IMR-90 (cell line): Measurements from ENCODE around the gene DLD. TPM values are rescaled to one million over a fixed set of nuclear protein-coding genes. Genes with fewer than 3 reads are reported as not detected.

ENCODE experiments used
- ATAC-seq: fragments of 200-7000 bp; cut with Tn5 transposase; 2 replicates; pipeline ENCODE4 v1.9.1; 2020; ENCODE audit warnings: low read depth, mild to moderate bottlenecking, moderate library complexity
- BruUV-seq: library from RNA; stranded (reverse); fragments of 400-500 nt; replicated peaks from 2 replicates; lab custom pipeline; 2021; lab: Mats Ljungman, UMichigan
- CTCF ChIA-PET: fragments of 300-600 bp; formaldehyde crosslinking; extraction: SDS; loops from one replicate; lab custom pipeline; 2021; ENCODE audit warnings: antibody characterized with exemption; lab: Yijun Ruan, JAX
- POLR2A ChIA-PET: fragments of 300-600 bp; sonication (Branson Sonifier 250); formaldehyde crosslinking; loops from one replicate; lab custom pipeline; 2022; ENCODE audit warnings: antibody characterized with exemption; ENCODE audit not compliant: unreplicated experiment; lab: Charles Lee
- DNase-seq: peaks from one replicate; pipeline ENCODE4 v3.0.0; 2013
- H2AFZ ChIP-seq: replicated peaks from 2 replicates; pipeline ENCODE3; 2013; ENCODE audit warnings: low read length, mild to moderate bottlenecking; ENCODE audit not compliant: poor library complexity
- H2AK5ac ChIP-seq: 2 replicates; pipeline ENCODE4 v1.6.1; 2013; ENCODE audit warnings: low read depth, low read length, inconsistent platforms
- H2AK9ac ChIP-seq: replicated peaks from 2 replicates; pipeline ENCODE3; 2013; ENCODE audit warnings: mild to moderate bottlenecking, low read depth, low read length, moderate library complexity; ENCODE audit not compliant: poor library complexity
- H2BK120ac ChIP-seq: 2 replicates; pipeline ENCODE4 v1.6.1; 2013; ENCODE audit warnings: low read depth, low read length, inconsistent platforms
- H2BK15ac ChIP-seq: 3 replicates; pipeline ENCODE4 v1.6.1; 2013; ENCODE audit warnings: low read depth, low read length, inconsistent platforms
- H2BK20ac ChIP-seq: 2 replicates; pipeline ENCODE4 v1.6.1; 2013; ENCODE audit warnings: low read depth, mild to moderate bottlenecking, inconsistent platforms, low read length, moderate library complexity
- H2BK5ac ChIP-seq: 2 replicates; pipeline ENCODE4 v1.6.1; 2013; ENCODE audit warnings: mild to moderate bottlenecking, low read depth, low read length, inconsistent platforms; ENCODE audit not compliant: poor library complexity, severe bottlenecking
- H3K14ac ChIP-seq: replicated peaks from 2 replicates; pipeline ENCODE4 v1.6.1; 2013; ENCODE audit warnings: low read depth, low read length, inconsistent platforms
- H3K18ac ChIP-seq: 2 replicates; pipeline ENCODE4 v1.6.1; 2013; ENCODE audit warnings: low read depth, low read length, control low read depth
- H3K23ac ChIP-seq: 2 replicates; pipeline ENCODE4 v1.6.1; 2013; ENCODE audit warnings: low read depth, low read length, inconsistent platforms
- H3K27ac ChIP-seq: 2 replicates; pipeline ENCODE4 v1.5.1; 2013; ENCODE audit warnings: mild to moderate bottlenecking, control low read depth, low read length; ENCODE audit not compliant: insufficient read depth
- H3K27me3 ChIP-seq: 2 replicates; pipeline ENCODE4 v1.6.1; 2013; ENCODE audit warnings: low read length; ENCODE audit not compliant: control insufficient read depth, insufficient read depth
- H3K36me3 ChIP-seq: 2 replicates; pipeline ENCODE4 v1.6.1; 2013; ENCODE audit warnings: low read length, mixed read lengths; ENCODE audit not compliant: control insufficient read depth, insufficient read depth
- H3K4ac ChIP-seq: 2 replicates; pipeline ENCODE4 v1.6.1; 2013; ENCODE audit warnings: low read depth, low read length, inconsistent platforms
- H3K4me1 ChIP-seq: 2 replicates; pipeline ENCODE4 v1.6.1; 2013; ENCODE audit warnings: low read length, mixed read lengths; ENCODE audit not compliant: control insufficient read depth, insufficient read depth
- H3K4me2 ChIP-seq: 2 replicates; pipeline ENCODE4 v1.6.1; 2013; ENCODE audit warnings: low read depth, mild to moderate bottlenecking, control low read depth, low read length, moderate library complexity
- H3K4me3 ChIP-seq: 2 replicates; pipeline ENCODE4 v1.5.1; 2013; ENCODE audit warnings: low read depth, mild to moderate bottlenecking, control low read depth, low read length, moderate library complexity; ENCODE audit not compliant: insufficient read depth
- H3K56ac ChIP-seq: 2 replicates; pipeline ENCODE4 v1.6.1; 2013; ENCODE audit warnings: low read length, inconsistent platforms; ENCODE audit not compliant: insufficient read depth; ENCODE audit errors: extremely low read depth
- H3K79me1 ChIP-seq, 2 experiments: 2 replicates each; pipeline ENCODE4 v1.6.1; 2013; ENCODE audit warnings: low read length in 2 of 2, inconsistent platforms in 1 of 2, low read depth in 1 of 2
- H3K9ac ChIP-seq: 2 replicates; pipeline ENCODE4 v1.6.1; 2013; ENCODE audit warnings: low read depth, low read length, control low read depth
- H3K9me1 ChIP-seq: 2 replicates; pipeline ENCODE4 v1.6.1; 2013; ENCODE audit warnings: low read length, inconsistent platforms; ENCODE audit not compliant: insufficient read depth
- H3K9me3 ChIP-seq: 2 replicates; pipeline ENCODE4 v1.6.1; 2013; ENCODE audit warnings: low read length; ENCODE audit not compliant: control insufficient read depth, insufficient read depth
- H4K20me1 ChIP-seq: 2 replicates; pipeline ENCODE4 v1.6.1; 2013; ENCODE audit warnings: low read length, inconsistent platforms; ENCODE audit not compliant: insufficient read depth
- H4K5ac ChIP-seq: 2 replicates; pipeline ENCODE4 v1.6.1; 2013; ENCODE audit warnings: mild to moderate bottlenecking, low read depth, low read length, control low read depth
- H4K8ac ChIP-seq, 2 experiments: 2 replicates each; pipeline ENCODE4 v1.6.1; 2013; ENCODE audit warnings: low read depth in 2 of 2, low read length in 2 of 2, control low read depth in 1 of 2, inconsistent platforms in 1 of 2
- H4K91ac ChIP-seq: 2 replicates; pipeline ENCODE4 v1.6.1; 2013; ENCODE audit warnings: low read depth, low read length, inconsistent platforms; ENCODE audit not compliant: insufficient read depth
- BHLHE40 ChIP-seq: fragments of 150-350 bp; IDR thresholded peaks from 2 replicates; pipeline ENCODE4 v1.6.1; 2016; ENCODE audit warnings: mild to moderate bottlenecking, low read depth, low read length
- CEBPB ChIP-seq: IDR thresholded peaks from 2 replicates; pipeline ENCODE4 v1.6.1; 2012; ENCODE audit warnings: low read depth, low read length, improper control_type of control experiment
- CHD1 ChIP-seq: IDR thresholded peaks from 2 replicates; pipeline ENCODE4 v1.6.1; 2012; ENCODE audit warnings: low read depth, low read length, improper control_type of control experiment
- CTCF ChIP-seq: conservative IDR thresholded peaks from 2 replicates; pipeline ENCODE4 v1.5.1; 2012; ENCODE audit warnings: mild to moderate bottlenecking, low read depth, low read length, improper control_type of control experiment
- ELK1 ChIP-seq: fragments of 150-350 bp; IDR thresholded peaks from 2 replicates; pipeline ENCODE4 v1.6.1; 2016; ENCODE audit warnings: low read depth, mild to moderate bottlenecking, low read length, moderate library complexity, borderline replicate concordance
- FOS ChIP-seq: fragments of 150-350 bp; IDR thresholded peaks from 2 replicates; pipeline ENCODE4 v1.6.1; 2016; ENCODE audit warnings: low read depth, low read length
- MAFK ChIP-seq: IDR thresholded peaks from 2 replicates; pipeline ENCODE4 v1.6.1; 2012; ENCODE audit warnings: low read depth, low read length, improper control_type of control experiment
- MAZ ChIP-seq: IDR thresholded peaks from 2 replicates; pipeline ENCODE4 v1.6.1; 2012; ENCODE audit warnings: low read depth, mild to moderate bottlenecking, low read length, improper control_type of control experiment, moderate library complexity, borderline replicate concordance
- MXI1 ChIP-seq: IDR thresholded peaks from 2 replicates; pipeline ENCODE4 v1.6.1; 2012; ENCODE audit warnings: low read depth, mild to moderate bottlenecking, low read length, moderate library complexity, borderline replicate concordance
- NFE2L2 ChIP-seq: fragments of 150-350 bp; IDR thresholded peaks from 2 replicates; pipeline ENCODE4 v1.6.1; 2016; ENCODE audit warnings: low read depth, mild to moderate bottlenecking, low read length
- POLR2A ChIP-seq: IDR thresholded peaks from 2 replicates; pipeline ENCODE4 v1.6.1; 2012; ENCODE audit warnings: mild to moderate bottlenecking, low read depth, low read length
- RAD21 ChIP-seq: IDR thresholded peaks from 2 replicates; pipeline ENCODE4 v1.6.1; 2012; ENCODE audit warnings: low read length, improper control_type of control experiment
- RCOR1 ChIP-seq: IDR thresholded peaks from 2 replicates; pipeline ENCODE4 v1.6.1; 2012; ENCODE audit warnings: mild to moderate bottlenecking, low read length, improper control_type of control experiment; ENCODE audit not compliant: insufficient replicate concordance
- RFX5 ChIP-seq: IDR thresholded peaks from 2 replicates; pipeline ENCODE4 v1.8.0; 2012; ENCODE audit warnings: low read depth, mild to moderate bottlenecking, low read length, moderate library complexity
- SMC3 ChIP-seq: fragments of 150-350 bp; IDR thresholded peaks from 2 replicates; pipeline ENCODE4 v1.6.1; 2016; ENCODE audit warnings: low read depth, mild to moderate bottlenecking, antibody characterized with exemption, low read length, moderate library complexity
- USF2 ChIP-seq: fragments of 150-350 bp; IDR thresholded peaks from 2 replicates; pipeline ENCODE4 v1.6.1; 2017; ENCODE audit warnings: mild to moderate bottlenecking, antibody characterized with exemption, low read length, low read depth
- WGBS, 2 experiments: methylation state at CpG; one replicate each; pipeline versions ENCODE4 v1.1.5 to v1.1.7; 2013; ENCODE audit warnings: missing lambda C conversion rate in 2 of 2; ENCODE audit not compliant: insufficient read length in 1 of 2; ENCODE audit errors: extremely low coverage in 2 of 2; 5-methylcytosine and 5-hydroxymethylcytosine counted together
- dilution Hi-C: fragments of 300-500 bp; cut with HindIII; formaldehyde crosslinking; loops from one replicate; pipeline ENCODE4 v1.14.3; 2018; ENCODE audit warnings: low sequenced_read_pairs; ENCODE audit not compliant: unreplicated experiment
- in situ Hi-C: fragments of 300-500 bp; cut with MboI; formaldehyde crosslinking; loops from 3 replicates; pipeline ENCODE4 v1.14.3; 2019; ENCODE audit warnings: low sequenced_read_pairs, inconsistent platforms, mixed read lengths
- intact Hi-C: fragments of 100-400 bp; cut with micrococcal nuclease; formaldehyde crosslinking; loops from 2 replicates; pipeline ENCODE4 v1.10.0; 2022
- polyA plus RNA-seq, 3 experiments: library from polyadenylated mRNA; depleted of rRNA; stranded (reverse); fragments of >200 nt; gene quantifications; 2 replicates each; pipeline ENCODE4 v1.2.3, GENCODE V29; 2012; ENCODE audit warnings: low replicate concordance in 1 of 3
- total RNA-seq: library from RNA; depleted of rRNA; stranded (reverse); fragments of >200 nt; gene quantifications from 2 replicates; pipeline ENCODE4 v1.2.3, GENCODE V29; 2012

The DLD gene
- total and polyA plus RNA-seq, 2 of the 4 experiments (the other 2 are of a cell fraction) = 121 to 361 TPM

GRCh38 chr7:107876916-107877315 lies 14.1 kb upstream of the DLD start:
- no peak overlapping the region for H2AK9ac ChIP-seq
- no peak overlapping the region for H3K14ac ChIP-seq
- DNase-seq (no peak), ATAC-seq (no peak)
- no peak overlapping the region for H3K18ac ChIP-seq
- intact Hi-C loops (loop anchor here (10.0 kb wide), 1 partner anchor 672 kb away; no protein-coding TSS in a partner anchor), dilution Hi-C loops (no loop called here), in situ Hi-C loops (loop anchor here (10.0 kb wide), 1 partner anchor 132 kb away; the partner anchor contains the start of gene CBLL1)
- H2BK20ac ChIP-seq = no peak overlapping the region
- BruUV-seq = no TSS peak
- no peak overlapping the region for H2BK120ac ChIP-seq
- TF ChIP-seq CEBPB (no peak), POLR2A (no peak), NFE2L2 (no peak), ELK1 (no peak), FOS (no peak), USF2 (no peak), CHD1 (no peak), MAZ (no peak), RAD21 (no peak), MXI1 (no peak), RCOR1 (no peak), RFX5 (no peak), SMC3 (no peak), MAFK (no peak), BHLHE40 (no peak), CTCF (no peak)
- no peak overlapping the region for H3K4me2 ChIP-seq
- POLR2A ChIA-PET = interaction anchor here (0.6 kb wide), 1 partner anchor 269 kb away, joined by 4 read pairs; no protein-coding TSS in a partner anchor
- no peak overlapping the region for H2BK5ac ChIP-seq
- no peak overlapping the region for H3K23ac ChIP-seq
- H3K79me1 ChIP-seq = no peaks in the 10 kb centered on the region
- H3K9ac ChIP-seq = no peak overlapping the region
- no peaks in the 10 kb centered on the region for H3K9me1 ChIP-seq
- H4K91ac ChIP-seq = no peak overlapping the region
- no peak overlapping the region for H2AFZ ChIP-seq
- no peak overlapping the region for H2AK5ac ChIP-seq
- H3K36me3 ChIP-seq = no peaks in the 10 kb centered on the region
- no CpG with 5 or more reads among the region's 2 CpGs for whole genome bisulfite sequencing, 2 experiments
- H3K4me1 ChIP-seq = no peaks in the 10 kb centered on the region
- H3K27me3 ChIP-seq = peaks cover 6% of the 10 kb centered on the region
- no peak overlapping the region for H3K56ac ChIP-seq
- H2BK15ac ChIP-seq = no peak overlapping the region
- H3K27ac ChIP-seq = no peak overlapping the region
- CTCF ChIA-PET = no interaction called here
- H4K5ac ChIP-seq = no peak overlapping the region
- H3K4me3 ChIP-seq = no peak overlapping the region
- H3K4ac ChIP-seq = no peak overlapping the region
- no peaks in the 10 kb centered on the region for H4K20me1 ChIP-seq
- no peaks in the 10 kb centered on the region for H3K9me3 ChIP-seq
- H4K8ac ChIP-seq = no peak overlapping the region
